Cardiac fibroblast (primary cell): Measurements from ENCODE around the gene LHFPL5.
A peak's percentile ranks its signal among the peaks of the same experiment; 100 is the strongest.

Experiments used
- DNase-seq, 2 donors: peaks; one replicate each; pipeline versions ENCODE4 v3.0.0 to v3.0.0-alpha.2; 2010; ENCODE audit warnings: low read depth in 2 of 2
- H3K4me3 ChIP-seq, 2 donors: replicated peaks in 1 of 2; 1 replicate in 1 of 2; 2 replicates in 1 of 2; pipeline ENCODE4 v1.5.1; 2011; ENCODE audit warnings: low read depth in 2 of 2, low read length in 2 of 2, mild to moderate bottlenecking in 2 of 2, moderate library complexity in 1 of 2
- CTCF ChIP-seq: IDR thresholded peaks from one replicate; pipeline ENCODE4 v1.5.1; 2011; ENCODE audit warnings: low read depth, mild to moderate bottlenecking, low read length, inconsistent platforms

Gene LHFPL5

GRCh38 chr6:35823601-35824000 lies 18.4 kb downstream of the LHFPL5 start:
- TF ChIP-seq CTCF: no peak
- H3K4me3 ChIP-seq: no peak overlapping the region
- no peak for DNase-seq

GRCh38 chr6:35824552-35825192 lies 19.5 kb downstream of the LHFPL5 start:
- DNase-seq: no peak

GRCh38 chr6:35829306-35829705 lies 24.2 kb downstream of the LHFPL5 start:
- H3K4me3 ChIP-seq: no peak overlapping the region
- no peak for TF ChIP-seq CTCF

More at GRCh38 chr6:35824552-35825192, 19.5 kb downstream of the LHFPL5 start:
- TF ChIP-seq CTCF: no peak
- H3K4me3 ChIP-seq: no peak overlapping the region

GRCh38 chr6:35831257-35832007 lies 26.3 kb downstream of the LHFPL5 start:
- no peak for DNase-seq
- H3K4me3 ChIP-seq: no peak overlapping the region
- TF ChIP-seq CTCF: no peak

More at GRCh38 chr6:35829306-35829705, 24.2 kb downstream of the LHFPL5 start:
- no peak for DNase-seq

- no peak for TF ChIP-seq CTCF
- DNase-seq: peak in 1 of 2 donors; percentile 37
- no peak overlapping the region for H3K4me3 ChIP-seq
Observed at GRCh38 chr6:35833536-35833935, 28.4 kb downstream of the LHFPL5 start.

- TF ChIP-seq CTCF: no peak
- no peak overlapping the region for H3K4me3 ChIP-seq
- DNase-seq: no peak
Observed at GRCh38 chr6:35839019-35839418, 33.9 kb downstream of the LHFPL5 start.
